ENCODE measurements around the gene MUC12. TPM values are rescaled to one million over a fixed set of nuclear protein-coding genes. Genes with fewer than 3 reads are reported as not detected.

Gene MUC12
- total RNA-seq, 6 experiments from 2014 or later = not detected

DNA sequence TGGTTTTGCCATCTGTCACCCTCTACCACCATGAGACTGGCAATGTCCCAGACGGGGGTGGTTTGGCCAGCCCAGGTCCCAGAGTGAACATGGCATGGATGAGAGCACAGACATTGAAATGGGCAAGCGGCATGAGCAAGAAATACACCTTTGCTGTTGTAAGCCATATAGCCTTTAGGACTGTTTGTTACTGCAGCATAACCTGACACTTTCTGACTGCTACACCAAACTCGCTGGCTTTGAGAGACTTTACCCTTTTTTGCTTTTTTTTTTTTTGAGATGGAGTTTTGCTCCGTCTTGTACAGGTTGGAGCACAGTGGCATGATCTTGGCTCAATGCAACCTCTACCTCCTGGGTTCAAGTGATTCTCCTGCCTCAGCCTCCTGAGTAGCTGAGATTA lies 25.2 kb upstream of the MUC12 start:
- intact Hi-C loops (cut with DNase I) = no loop called here
- Histone ChIP-seq H3K4me1 (peaks cover 0 to 8% (median 0%) of the 10 kb centered on the region in 4 donors), H3K27me3 (no peaks in the 10 kb centered on the region), H3K9me3 (no peaks in the 10 kb centered on the region), H3K4me3 (no peak overlapping the region), H3K36me3 (no peaks in the 10 kb centered on the region), H3K27ac (no peak overlapping the region)
- ATAC-seq = no peak
- WGBS (ENCODE audit: insufficient coverage, low coverage, low lambda C conversion rate, missing lambda C conversion rate) = 67% methylated on average over 3 of the region's 4 CpGs
- DNase-seq = no peak
- TF ChIP-seq, protein P1, sequence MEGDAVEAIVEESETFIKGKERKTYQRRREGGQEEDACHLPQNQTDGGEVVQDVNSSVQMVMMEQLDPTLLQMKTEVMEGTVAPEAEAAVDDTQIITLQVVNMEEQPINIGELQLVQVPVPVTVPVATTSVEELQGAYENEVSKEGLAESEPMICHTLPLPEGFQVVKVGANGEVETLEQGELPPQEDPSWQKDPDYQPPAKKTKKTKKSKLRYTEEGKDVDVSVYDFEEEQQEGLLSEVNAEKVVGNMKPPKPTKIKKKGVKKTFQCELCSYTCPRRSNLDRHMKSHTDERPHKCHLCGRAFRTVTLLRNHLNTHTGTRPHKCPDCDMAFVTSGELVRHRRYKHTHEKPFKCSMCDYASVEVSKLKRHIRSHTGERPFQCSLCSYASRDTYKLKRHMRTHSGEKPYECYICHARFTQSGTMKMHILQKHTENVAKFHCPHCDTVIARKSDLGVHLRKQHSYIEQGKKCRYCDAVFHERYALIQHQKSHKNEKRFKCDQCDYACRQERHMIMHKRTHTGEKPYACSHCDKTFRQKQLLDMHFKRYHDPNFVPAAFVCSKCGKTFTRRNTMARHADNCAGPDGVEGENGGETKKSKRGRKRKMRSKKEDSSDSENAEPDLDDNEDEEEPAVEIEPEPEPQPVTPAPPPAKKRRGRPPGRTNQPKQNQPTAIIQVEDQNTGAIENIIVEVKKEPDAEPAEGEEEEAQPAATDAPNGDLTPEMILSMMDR (IDR thresholded peaks at IDR 0.05) = no peak
- TF ChIP-seq POLR2A (IDR thresholded peaks at IDR 0.05) = no peak

DNA sequence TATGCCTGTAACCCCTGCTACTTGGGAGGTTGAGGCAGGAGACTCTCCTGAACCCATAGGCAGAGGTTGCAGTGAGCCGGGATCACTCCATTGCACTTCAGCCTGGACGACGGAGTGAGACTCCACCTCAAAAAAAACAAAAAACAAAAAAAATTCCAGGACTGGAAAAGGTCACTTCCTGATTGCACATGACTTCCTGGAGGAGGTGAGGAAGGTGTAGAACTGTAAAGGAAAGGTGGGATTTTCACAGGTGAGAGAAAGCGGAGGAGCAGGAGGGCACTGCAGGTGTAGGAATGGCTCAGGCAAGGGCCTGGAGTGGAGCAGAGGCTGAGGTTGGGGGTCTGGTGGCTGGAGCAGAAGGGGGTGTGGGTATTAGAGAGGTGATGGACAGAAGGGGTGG lies 23.3 kb upstream of the MUC12 start:
- ATAC-seq (no peak), DNase-seq (no peak)
- intact Hi-C loops (cut with DNase I) = no loop called here
- Histone ChIP-seq H3K4me3 (no peak overlapping the region), H3K27me3 (no peaks in the 10 kb centered on the region), H3K9me3 (no peaks in the 10 kb centered on the region), H3K27ac (no peak overlapping the region), H3K36me3 (no peaks in the 10 kb centered on the region), H3K4me1 (peaks cover 0 to 17% (median 0%) of the 10 kb centered on the region in 4 donors)
- WGBS (ENCODE audit: insufficient coverage, low coverage, low lambda C conversion rate, missing lambda C conversion rate) = 88% methylated on average over 3 of the region's 4 CpGs
- TF ChIP-seq, protein P1 (IDR thresholded peaks at IDR 0.05) = no peak
- no peak for TF ChIP-seq POLR2A (IDR thresholded peaks at IDR 0.05)

DNA sequence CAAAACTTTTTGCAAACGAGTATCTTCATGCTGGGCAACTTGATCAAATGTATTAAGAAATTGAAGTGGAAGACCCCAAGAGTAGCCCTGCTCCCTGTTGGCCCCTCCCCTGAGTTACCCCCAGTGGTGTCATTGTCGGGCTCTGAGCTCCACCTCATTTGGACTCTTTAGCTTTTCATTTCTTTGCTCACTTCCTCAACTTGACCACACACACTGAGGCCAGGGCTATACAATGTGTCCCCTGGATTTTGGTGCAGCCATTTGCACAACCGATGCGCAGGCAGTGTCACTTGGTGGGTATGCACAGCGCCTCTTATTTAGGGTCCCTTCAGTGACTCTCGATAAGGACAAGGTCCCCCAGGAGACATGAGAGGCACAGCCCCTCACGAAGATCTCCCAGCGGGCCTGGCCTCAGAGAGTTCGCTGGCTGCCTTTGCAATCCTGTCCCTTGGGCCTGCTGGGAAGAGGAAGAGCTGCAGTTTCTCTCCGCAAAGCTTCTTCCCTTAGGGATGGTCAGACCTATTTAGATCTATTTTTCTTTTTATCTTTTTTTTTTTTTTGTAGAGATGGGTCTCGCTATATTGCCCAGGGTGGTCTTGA lies 22.5 kb upstream of the MUC12 start:
- Histone ChIP-seq H3K36me3 (no peaks in the 10 kb centered on the region), H3K27ac (no peak overlapping the region), H3K9me3 (no peaks in the 10 kb centered on the region), H3K4me3 (no peak overlapping the region), H3K27me3 (no peaks in the 10 kb centered on the region), H3K4me1 (peaks cover 0 to 17% (median 0%) of the 10 kb centered on the region in 4 donors)
- WGBS (ENCODE audit: insufficient coverage, low coverage, low lambda C conversion rate, missing lambda C conversion rate) = 81% methylated on average over 7 of the region's 11 CpGs
- TF ChIP-seq, protein P1 (IDR thresholded peaks at IDR 0.05) = no peak
- no peak for TF ChIP-seq POLR2A (IDR thresholded peaks at IDR 0.05)
- no peak for ATAC-seq
- intact Hi-C loops (cut with DNase I) = no loop called here
- no peak for DNase-seq

DNA sequence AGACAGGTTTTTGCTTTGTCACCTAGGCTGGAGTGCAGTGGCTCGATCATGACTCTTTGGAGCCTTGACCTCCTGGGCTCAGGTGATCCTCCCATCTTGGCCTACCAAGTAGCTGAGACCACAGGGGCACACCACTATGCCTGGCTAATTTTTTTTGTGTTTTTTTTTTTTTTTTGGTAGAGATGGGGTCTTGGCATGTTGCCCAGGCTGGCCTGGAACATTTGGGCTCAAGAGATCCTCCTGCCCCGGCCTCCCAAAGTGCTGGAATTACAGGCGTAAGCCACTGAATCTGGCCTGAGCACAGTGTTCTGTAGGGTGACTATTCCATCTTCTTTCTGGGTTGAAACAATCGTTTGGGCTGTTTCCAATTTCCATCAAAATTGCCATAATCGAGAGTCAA lies 21.6 kb upstream of the MUC12 start:
- Histone ChIP-seq H3K9me3 (no peaks in the 10 kb centered on the region), H3K27me3 (no peaks in the 10 kb centered on the region), H3K36me3 (peaks cover 0 to 7% (median 1%) of the 10 kb centered on the region in 4 donors), H3K27ac (no peak overlapping the region), H3K4me3 (no peak overlapping the region), H3K4me1 (peaks cover 0 to 13% (median 0%) of the 10 kb centered on the region in 4 donors)
- TF ChIP-seq, protein P1 (IDR thresholded peaks at IDR 0.05) = no peak
- no peak for TF ChIP-seq POLR2A (IDR thresholded peaks at IDR 0.05)
- 87% methylated on average over 3 of the region's 5 CpGs for WGBS (ENCODE audit: insufficient coverage, low coverage, low lambda C conversion rate, missing lambda C conversion rate)
- no peak for DNase-seq
- ATAC-seq = no peak
- intact Hi-C loops (cut with DNase I) = no loop called here
